Measurements from ENCODE around the gene MRPS35. TPM values are rescaled to one million over a fixed set of nuclear protein-coding genes. Genes with fewer than 3 reads are reported as not detected.

Gene MRPS35
- 10 to 100 TPM; 64.8 to 83.5 (median 72.0) TPM for polyA plus RNA-seq (ENCODE audit: low read depth in 6 of 6)

DNA sequence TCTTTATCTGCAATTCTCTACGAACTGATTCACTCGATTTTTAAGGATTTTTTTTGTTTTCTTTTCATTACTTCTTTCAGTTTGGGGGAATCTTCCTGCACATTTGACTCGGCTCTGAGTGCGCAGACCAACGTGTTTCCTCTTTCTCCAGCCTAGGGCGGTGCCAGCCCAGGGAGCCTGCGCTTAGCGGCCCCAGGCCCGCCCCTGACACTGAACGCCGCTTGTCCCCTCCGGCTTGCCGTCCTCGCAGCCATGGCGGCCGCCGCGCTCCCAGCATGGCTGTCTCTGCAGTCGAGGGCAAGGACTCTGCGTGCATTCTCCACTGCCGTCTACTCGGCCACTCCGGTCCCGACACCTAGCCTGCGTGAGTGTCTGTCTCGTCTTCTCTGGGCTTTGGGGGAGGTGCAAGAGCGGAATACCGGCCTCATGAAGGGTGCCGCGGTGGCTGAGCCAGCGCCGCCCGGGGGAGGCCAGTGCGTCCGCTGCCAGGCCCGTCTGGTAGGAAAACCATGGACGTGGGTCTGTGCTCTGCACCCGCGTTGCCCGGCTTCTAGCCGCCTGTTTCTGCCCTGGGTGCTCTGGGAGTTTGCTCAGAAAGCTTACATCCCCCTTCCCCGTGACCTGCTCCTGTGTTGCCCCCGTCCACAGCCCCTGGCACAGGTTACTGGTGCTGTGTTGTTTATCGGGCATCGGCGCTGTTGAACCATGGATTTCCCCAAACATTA, at the start of gene MRPS35:
Gene MRPS35 (plus strand): TSS at position 241 of the 725 bp plus-strand sequence. CDS start 12 bp downstream, at position 253.
- Mint-ChIP-seq H3K27ac (peak within 1 kb of the TSS; percentile 95 to 99 (median 98)), H3K9me3 (no peaks in the 10 kb centered on the region), H3K4me1 (peaks cover 28 to 38% (median 37%) of the 10 kb centered on the region in 3 donors), H3K27me3 (peaks cover 0 to 5% (median 0%) of the 10 kb centered on the region in 3 donors), H3K36me3 (no peaks in the 10 kb centered on the region), H3K4me3 (peak within 1 kb of the TSS; percentile 92 to 99 (median 97))
- DNase-seq (peak; percentile 93), ATAC-seq (ENCODE audit: low read depth in 2 of 2) (peak; percentile 98)

DNA sequence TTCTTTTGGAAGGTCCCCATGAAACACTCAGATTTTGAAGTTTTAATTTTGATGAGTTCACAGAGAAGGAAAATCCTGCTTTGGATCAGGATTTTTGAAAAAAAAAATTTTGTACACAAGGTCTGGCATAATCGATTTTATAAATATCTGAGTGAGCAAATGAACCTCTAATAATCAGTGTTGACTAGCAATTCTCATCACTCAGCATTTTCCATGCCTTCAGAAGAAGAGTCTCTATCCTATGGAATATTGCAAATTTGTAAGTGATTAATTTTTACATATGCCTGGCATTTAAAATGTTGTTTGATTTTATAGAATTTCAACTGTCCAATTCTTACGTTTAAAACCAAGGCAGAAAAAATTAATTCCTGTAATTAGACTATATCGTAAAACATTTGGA, 44.9 kb upstream of the MRPS35 start:
- no peak for DNase-seq
- Mint-ChIP-seq H3K4me1 (no peaks in the 10 kb centered on the region), H3K27ac (no peak overlapping the region), H3K36me3 (peaks cover 21 to 45% of the 10 kb centered on the region in 2 donors), H3K9me3 (no peaks in the 10 kb centered on the region), H3K27me3 (no peaks in the 10 kb centered on the region), H3K4me3 (no peak overlapping the region)
- no peak for ATAC-seq (ENCODE audit: low read depth in 2 of 2)

GRCh38 chr12:27666510-27666909, 44.1 kb upstream of the MRPS35 start:
- peaks cover 21 to 40% of the 10 kb centered on the region in 2 donors for H3K36me3 Mint-ChIP-seq
- ATAC-seq (ENCODE audit: low read depth in 2 of 2) = no peak
- H3K4me3 Mint-ChIP-seq = no peak overlapping the region
- no peaks in the 10 kb centered on the region for H3K4me1 Mint-ChIP-seq
- no peaks in the 10 kb centered on the region for H3K27me3 Mint-ChIP-seq
- DNase-seq = no peak
- no peaks in the 10 kb centered on the region for H3K9me3 Mint-ChIP-seq
- no peak overlapping the region for H3K27ac Mint-ChIP-seq

DNA sequence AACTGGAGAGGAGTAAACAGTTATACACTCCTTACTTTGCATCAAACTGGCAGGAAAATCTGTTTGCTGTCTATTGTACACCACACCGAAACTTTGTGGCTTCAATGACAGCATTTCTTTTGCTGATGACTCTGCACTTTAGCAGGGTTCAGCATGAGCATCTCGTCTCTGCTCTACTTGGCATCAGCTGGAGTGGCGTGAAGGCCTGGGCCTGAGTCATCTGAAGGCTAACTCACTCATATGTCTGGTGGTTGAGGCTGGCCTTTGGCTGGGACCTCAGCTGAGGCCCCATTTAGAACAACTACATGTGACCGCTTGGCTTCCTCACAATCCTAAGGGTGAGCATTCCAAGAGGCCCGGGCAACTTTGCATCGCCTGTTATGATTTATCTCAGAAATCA, 43.1 kb upstream of the MRPS35 start:
- no peak for DNase-seq
- H3K36me3 Mint-ChIP-seq = peaks cover 21 to 31% of the 10 kb centered on the region in 2 donors
- no peak overlapping the region for H3K4me3 Mint-ChIP-seq
- H3K27ac Mint-ChIP-seq = peak overlapping the region in 1 of 6 donors; percentile 73
- no peaks in the 10 kb centered on the region for H3K4me1 Mint-ChIP-seq
- no peaks in the 10 kb centered on the region for H3K9me3 Mint-ChIP-seq
- no peaks in the 10 kb centered on the region for H3K27me3 Mint-ChIP-seq
- ATAC-seq (ENCODE audit: low read depth in 2 of 2) = no peak

GRCh38 chr12:27672051-27672450, 38.6 kb upstream of the MRPS35 start:
- Mint-ChIP-seq H3K27ac (no peak overlapping the region), H3K36me3 (peaks cover 13 to 26% of the 10 kb centered on the region in 2 donors), H3K27me3 (no peaks in the 10 kb centered on the region), H3K4me3 (no peak overlapping the region), H3K9me3 (no peaks in the 10 kb centered on the region), H3K4me1 (no peaks in the 10 kb centered on the region)
- ATAC-seq (ENCODE audit: low read depth in 2 of 2) = no peak
- no peak for DNase-seq

GRCh38 chr12:27672643-27673042, 38.0 kb upstream of the MRPS35 start:
- H3K27ac Mint-ChIP-seq = no peak overlapping the region
- peaks cover 16 to 32% of the 10 kb centered on the region in 2 donors for H3K36me3 Mint-ChIP-seq
- H3K9me3 Mint-ChIP-seq = no peaks in the 10 kb centered on the region
- H3K4me1 Mint-ChIP-seq = no peaks in the 10 kb centered on the region
- H3K4me3 Mint-ChIP-seq = no peak overlapping the region
- ATAC-seq (ENCODE audit: low read depth in 2 of 2) (no peak), DNase-seq (no peak)
- no peaks in the 10 kb centered on the region for H3K27me3 Mint-ChIP-seq

DNA sequence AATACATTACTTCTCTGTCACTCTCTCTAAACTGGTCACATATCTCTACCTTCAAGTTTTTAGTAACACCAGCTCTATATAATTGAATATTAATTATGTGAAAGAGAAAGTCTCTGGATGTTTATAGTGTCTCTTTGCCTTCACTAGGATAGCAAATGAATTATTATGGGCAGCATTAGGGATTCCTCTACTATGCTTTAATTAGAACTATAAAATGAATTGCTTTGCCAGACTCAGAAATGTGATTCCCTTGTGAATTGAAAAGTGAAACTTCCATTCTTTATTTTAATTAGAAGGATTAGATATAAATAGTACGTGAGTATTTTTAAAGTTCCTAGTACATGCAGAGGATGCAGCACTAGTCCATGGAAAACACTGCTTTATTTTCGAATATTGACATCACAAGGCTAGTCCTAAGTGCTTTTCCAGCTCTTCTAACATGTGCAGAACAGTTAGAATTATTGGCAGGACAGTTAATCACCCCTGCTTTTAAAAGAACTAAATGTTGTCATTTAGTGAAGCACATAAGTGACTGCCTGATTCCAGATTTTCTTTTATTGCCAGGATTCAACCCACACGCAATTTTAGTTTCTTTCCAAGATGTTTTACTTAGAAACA, 37.4 kb upstream of the MRPS35 start:
- ATAC-seq (ENCODE audit: low read depth in 2 of 2) (no peak), DNase-seq (no peak)
- H3K27ac Mint-ChIP-seq = no peak overlapping the region
- H3K4me1 Mint-ChIP-seq = no peaks in the 10 kb centered on the region
- no peak overlapping the region for H3K4me3 Mint-ChIP-seq
- no peaks in the 10 kb centered on the region for H3K27me3 Mint-ChIP-seq
- H3K36me3 Mint-ChIP-seq = peaks cover 14 to 32% of the 10 kb centered on the region in 2 donors
- H3K9me3 Mint-ChIP-seq = no peaks in the 10 kb centered on the region

DNA sequence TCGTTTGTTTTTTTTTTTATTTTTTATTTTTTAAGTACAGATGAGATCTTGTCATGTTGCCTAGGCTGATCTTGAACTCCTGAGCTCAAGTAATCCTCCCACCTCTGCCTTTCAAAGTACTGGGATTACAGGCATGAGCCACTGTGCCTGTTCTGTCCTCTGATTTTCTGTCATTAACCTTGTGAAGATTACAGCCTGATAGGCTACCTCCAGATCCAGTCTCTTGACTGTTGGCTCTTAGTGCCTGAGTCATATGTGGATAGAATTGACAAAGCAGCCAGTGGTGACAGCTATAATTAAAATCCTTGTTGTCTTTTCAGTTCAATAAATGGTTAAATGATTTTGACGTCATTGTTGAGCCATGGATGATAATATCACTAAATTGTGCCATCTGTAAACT, 35.6 kb upstream of the MRPS35 start:
- DNase-seq (no peak), ATAC-seq (ENCODE audit: low read depth in 2 of 2) (no peak)
- H3K36me3 Mint-ChIP-seq = peaks cover 15 to 31% of the 10 kb centered on the region in 2 donors
- H3K9me3 Mint-ChIP-seq = peaks cover 0 to 2% (median 0%) of the 10 kb centered on the region in 7 donors
- H3K27me3 Mint-ChIP-seq = no peaks in the 10 kb centered on the region
- H3K27ac Mint-ChIP-seq = no peak overlapping the region
- H3K4me3 Mint-ChIP-seq = no peak overlapping the region
- no peaks in the 10 kb centered on the region for H3K4me1 Mint-ChIP-seq

GRCh38 chr12:27680619-27681018, 30.0 kb upstream of the MRPS35 start:
- ATAC-seq (ENCODE audit: low read depth in 2 of 2) (no peak), DNase-seq (no peak)
- no peak overlapping the region for H3K27ac Mint-ChIP-seq

DNA sequence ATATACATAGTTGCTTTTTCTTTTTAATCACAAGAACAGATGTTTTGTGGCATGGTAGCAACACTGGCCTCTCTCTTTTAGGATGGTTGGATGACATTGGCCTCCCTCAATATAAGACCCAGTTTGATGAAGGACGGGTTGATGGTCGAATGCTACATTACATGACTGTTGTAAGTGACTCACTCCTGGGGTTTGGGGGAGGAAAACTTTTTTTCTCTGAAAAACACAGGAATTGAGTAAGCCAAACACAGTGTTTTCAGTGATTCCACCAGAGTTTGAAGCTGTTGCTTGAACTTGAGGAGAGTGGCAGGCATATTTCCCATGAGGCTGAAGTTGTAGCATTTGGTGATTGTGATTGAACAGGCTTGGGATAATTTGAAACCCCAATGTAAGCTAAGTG, 28.1 kb upstream of the MRPS35 start:
- Mint-ChIP-seq H3K27ac (no peak overlapping the region), H3K4me3 (no peak overlapping the region), H3K36me3 (peaks cover 10 to 25% of the 10 kb centered on the region in 2 donors), H3K4me1 (no peaks in the 10 kb centered on the region), H3K9me3 (peaks cover 0 to 4% (median 0%) of the 10 kb centered on the region in 7 donors), H3K27me3 (no peaks in the 10 kb centered on the region)
- ATAC-seq (ENCODE audit: low read depth in 2 of 2) (no peak), DNase-seq (no peak)

More at GRCh38 chr12:27680619-27681018, 30.0 kb upstream of the MRPS35 start:
- peaks cover 19 to 30% of the 10 kb centered on the region in 2 donors for H3K36me3 Mint-ChIP-seq
- H3K9me3 Mint-ChIP-seq = peaks cover 0 to 4% (median 0%) of the 10 kb centered on the region in 7 donors
- H3K27me3 Mint-ChIP-seq = no peaks in the 10 kb centered on the region
- H3K4me3 Mint-ChIP-seq = no peak overlapping the region
- no peaks in the 10 kb centered on the region for H3K4me1 Mint-ChIP-seq

DNA sequence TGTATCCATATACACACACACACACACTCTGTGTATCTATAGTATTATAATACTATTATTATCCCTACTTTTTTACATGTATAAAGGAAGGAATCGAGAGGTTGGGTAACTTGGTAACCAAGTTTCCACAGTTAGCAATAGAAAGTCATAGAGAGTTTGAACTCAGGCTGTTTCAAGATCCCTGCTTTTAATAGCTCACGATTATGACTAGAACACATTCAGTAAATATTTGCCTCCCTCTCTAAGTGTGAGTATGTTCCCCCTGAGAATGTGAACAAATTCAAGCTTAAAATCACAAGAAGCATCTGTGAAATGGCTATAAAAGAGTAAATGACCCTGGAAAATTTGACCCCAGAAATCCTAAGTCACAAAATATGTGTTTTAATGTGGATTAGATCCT, 25.4 kb upstream of the MRPS35 start:
- Mint-ChIP-seq H3K27ac (no peak overlapping the region), H3K4me3 (no peak overlapping the region), H3K36me3 (peaks cover under 1 to 32% of the 10 kb centered on the region in 2 donors), H3K9me3 (no peaks in the 10 kb centered on the region), H3K4me1 (no peaks in the 10 kb centered on the region), H3K27me3 (no peaks in the 10 kb centered on the region)
- ATAC-seq (ENCODE audit: low read depth in 2 of 2) = no peak
- no peak for DNase-seq

DNA sequence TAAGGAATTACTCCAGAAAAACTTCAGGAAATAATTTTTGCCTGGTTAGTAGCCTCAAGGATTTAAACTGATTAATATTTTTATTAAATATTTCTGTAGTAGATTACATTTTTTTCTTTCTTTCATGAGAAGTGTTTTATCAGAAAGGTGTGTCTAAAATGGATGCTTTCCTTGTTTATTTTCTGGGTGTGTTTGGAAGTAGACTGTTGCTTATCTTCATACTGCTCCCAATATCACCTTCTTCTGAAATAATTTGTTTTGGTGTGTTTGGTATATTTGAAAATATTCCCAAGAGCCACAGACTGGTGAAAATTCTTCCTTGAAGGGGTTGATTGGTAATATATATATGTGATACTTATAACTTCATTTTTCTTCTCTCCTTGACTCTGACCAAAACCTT, 24.5 kb upstream of the MRPS35 start:
- H3K4me3 Mint-ChIP-seq = no peak overlapping the region
- H3K36me3 Mint-ChIP-seq = peaks cover 0 to 37% of the 10 kb centered on the region in 2 donors
- no peak overlapping the region for H3K27ac Mint-ChIP-seq
- no peaks in the 10 kb centered on the region for H3K4me1 Mint-ChIP-seq
- ATAC-seq (ENCODE audit: low read depth in 2 of 2) (no peak), DNase-seq (no peak)
- H3K9me3 Mint-ChIP-seq = no peaks in the 10 kb centered on the region
- no peaks in the 10 kb centered on the region for H3K27me3 Mint-ChIP-seq

GRCh38 chr12:27688671-27689070, 22.0 kb upstream of the MRPS35 start:
- Mint-ChIP-seq H3K4me3 (no peak overlapping the region), H3K4me1 (no peaks in the 10 kb centered on the region), H3K27ac (peak overlapping the region in 1 of 6 donors; percentile 19), H3K9me3 (no peaks in the 10 kb centered on the region), H3K27me3 (no peaks in the 10 kb centered on the region), H3K36me3 (peaks cover 0 to 49% of the 10 kb centered on the region in 2 donors)
- DNase-seq (no peak), ATAC-seq (ENCODE audit: low read depth in 2 of 2) (no peak)

DNA sequence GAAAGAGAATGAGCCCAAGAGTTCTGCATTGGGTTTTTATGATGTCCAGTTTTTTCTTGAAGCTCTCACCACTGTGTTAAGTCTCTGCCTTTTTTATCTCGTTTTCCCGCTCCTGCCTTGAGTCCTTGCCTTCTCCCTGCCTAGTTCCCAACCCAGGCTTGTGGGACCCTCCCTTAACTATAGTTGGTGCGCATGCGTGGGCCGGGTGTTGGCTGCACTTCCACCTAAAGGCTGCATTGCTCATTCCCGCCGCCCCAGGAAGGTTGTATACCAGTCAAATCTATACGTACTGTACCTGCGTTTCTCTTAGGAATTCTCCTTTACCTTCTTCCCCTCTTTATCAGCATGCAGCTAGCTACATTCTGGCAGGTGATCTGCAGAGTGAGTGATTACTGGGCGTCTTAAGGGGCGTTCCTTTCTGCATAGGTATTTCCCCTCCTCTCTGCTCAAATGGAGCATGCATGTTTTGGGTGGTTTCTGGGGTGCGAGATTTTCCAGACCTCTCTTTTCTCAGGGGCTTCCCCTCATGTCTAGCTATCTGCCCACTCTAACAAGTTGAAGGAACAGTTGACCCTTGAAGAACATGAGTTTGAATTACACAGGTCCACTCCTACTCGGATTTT, 21.0 kb upstream of the MRPS35 start:
- Mint-ChIP-seq H3K4me1 (no peaks in the 10 kb centered on the region), H3K36me3 (peaks cover 0 to 54% of the 10 kb centered on the region in 2 donors), H3K9me3 (no peaks in the 10 kb centered on the region), H3K27me3 (no peaks in the 10 kb centered on the region), H3K27ac (no peak overlapping the region), H3K4me3 (no peak overlapping the region)
- DNase-seq (no peak), ATAC-seq (ENCODE audit: low read depth in 2 of 2) (no peak)
